GM18498 (cell line): ENCODE measurements around the gene NOVA2.

Experiments used
- ATAC-seq: cut with Tn5 transposase; IDR thresholded peaks from one replicate; pipeline ENCODE4 v1.9.1; 2021; ENCODE audit warnings: mild to moderate bottlenecking, moderate library complexity; ENCODE audit not compliant: unreplicated experiment

The NOVA2 gene, protein sequence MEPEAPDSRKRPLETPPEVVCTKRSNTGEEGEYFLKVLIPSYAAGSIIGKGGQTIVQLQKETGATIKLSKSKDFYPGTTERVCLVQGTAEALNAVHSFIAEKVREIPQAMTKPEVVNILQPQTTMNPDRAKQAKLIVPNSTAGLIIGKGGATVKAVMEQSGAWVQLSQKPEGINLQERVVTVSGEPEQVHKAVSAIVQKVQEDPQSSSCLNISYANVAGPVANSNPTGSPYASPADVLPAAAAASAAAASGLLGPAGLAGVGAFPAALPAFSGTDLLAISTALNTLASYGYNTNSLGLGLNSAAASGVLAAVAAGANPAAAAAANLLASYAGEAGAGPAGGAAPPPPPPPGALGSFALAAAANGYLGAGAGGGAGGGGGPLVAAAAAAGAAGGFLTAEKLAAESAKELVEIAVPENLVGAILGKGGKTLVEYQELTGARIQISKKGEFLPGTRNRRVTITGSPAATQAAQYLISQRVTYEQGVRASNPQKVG

DNA sequence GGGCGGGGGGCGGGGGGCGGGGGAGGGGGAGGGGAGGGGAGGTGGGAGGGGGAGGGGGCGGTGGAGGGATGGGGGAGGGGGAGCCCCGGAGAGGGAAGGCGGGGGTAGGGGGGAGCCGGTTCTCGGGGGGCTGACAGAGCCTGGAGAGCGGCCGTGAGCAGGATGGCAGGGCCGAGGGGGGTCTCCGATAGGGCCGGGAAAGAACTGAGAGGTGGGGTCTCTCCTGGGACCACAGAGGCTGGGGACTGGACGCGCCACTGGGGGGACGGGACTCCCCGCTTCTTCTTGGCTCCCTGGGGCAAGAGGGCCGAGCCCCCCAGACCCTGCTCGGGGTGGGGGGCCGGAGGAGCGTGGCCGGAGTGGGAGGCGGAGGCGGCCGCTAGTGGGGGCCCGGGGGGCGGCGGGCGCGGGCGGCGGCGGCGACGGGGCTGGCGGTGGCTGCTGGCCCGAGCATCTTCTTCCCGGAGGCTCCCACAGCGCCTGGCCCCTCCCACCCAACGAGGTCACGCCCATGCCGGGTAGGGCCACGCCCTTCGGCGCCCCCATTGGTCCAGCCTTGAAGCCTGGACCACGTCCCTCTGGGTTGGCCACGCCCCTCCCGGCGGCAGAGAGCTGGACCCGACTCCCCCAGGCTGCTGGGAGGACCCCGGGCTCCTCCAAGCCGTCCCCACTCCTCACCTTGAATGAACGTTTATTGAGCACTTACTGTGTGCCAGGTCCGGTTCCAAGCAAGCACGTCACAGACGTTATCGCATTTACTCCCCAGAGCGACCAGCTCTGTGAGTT lies at the start of gene NOVA2:
Gene NOVA2 (minus strand): TSS at position 313 of the 786 bp plus-strand sequence. CDS start 514 bp downstream, outside the sequence.
- ATAC-seq, result no peak

DNA sequence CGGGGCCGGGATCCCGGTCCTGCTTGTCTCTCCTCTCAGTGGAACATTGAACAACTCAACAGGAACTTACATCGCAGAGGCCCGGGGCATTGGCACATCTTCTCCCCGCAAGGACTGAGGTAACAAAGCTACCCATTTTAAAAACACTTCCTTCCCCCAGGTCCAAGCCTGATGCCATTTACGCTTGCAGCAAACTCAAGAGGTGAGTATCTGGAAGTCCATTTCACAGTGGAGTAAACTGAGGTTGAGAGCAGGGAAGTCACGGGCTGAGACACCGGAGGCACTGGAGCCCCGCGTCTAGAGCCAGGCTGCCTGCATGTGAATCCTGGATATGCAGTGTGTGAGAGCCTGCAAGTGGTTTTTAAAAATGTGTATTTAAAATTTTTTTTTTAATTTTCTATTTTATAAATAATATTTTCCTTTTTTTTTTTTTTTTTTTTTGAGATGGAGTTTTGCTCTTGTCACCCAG lies 49.7 kb upstream of the NOVA2 start:
- ATAC-seq, result no peak

DNA sequence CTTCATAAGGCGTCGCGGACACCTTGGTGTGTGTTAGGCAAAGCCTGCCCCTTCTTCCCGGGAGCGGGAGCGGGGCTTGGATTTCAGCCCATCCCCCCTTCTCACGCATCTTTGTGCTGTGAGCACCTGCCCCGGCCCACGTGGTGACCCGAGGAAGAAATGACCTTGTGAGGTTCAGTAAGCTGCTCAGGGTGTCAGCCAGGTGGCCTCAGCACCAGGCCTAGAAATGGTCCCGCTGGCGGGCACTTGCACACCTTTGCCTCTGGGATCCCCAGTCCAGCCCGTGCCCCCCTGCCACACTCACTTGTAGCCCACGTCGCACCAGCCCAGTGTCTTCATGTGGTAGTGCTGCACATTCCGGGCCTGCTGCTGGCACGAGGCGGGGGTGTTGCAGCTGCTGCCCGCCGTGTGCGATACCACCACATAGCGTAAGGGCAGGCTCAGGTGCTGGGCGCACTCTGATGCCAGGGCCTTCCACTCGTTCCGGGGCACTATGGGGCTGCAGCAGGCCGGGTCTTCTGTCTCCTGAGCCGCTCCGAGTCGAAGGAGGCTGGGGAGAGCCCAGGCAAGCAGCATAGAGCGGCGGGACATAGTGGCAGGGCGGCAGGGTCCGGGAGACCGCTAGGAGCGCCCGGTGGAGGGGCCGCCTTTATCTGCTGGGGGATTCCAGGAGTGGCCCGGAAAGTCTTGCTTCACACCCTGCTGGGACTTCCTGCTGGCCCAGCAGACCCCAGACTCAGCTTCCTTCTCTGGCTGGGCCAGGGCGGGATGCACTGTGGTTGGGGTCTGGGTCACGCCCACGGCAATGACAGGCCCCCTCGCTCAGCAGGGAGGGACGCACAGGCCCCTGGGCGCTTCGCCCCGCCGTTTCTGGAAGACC lies 49.0 kb upstream of the NOVA2 start, which contains the start of gene PGLYRP1:
Gene PGLYRP1 (minus strand): TSS at position 623 of the 880 bp plus-strand sequence. CDS start 32 bp downstream, at position 591.
- no peak for ATAC-seq

DNA sequence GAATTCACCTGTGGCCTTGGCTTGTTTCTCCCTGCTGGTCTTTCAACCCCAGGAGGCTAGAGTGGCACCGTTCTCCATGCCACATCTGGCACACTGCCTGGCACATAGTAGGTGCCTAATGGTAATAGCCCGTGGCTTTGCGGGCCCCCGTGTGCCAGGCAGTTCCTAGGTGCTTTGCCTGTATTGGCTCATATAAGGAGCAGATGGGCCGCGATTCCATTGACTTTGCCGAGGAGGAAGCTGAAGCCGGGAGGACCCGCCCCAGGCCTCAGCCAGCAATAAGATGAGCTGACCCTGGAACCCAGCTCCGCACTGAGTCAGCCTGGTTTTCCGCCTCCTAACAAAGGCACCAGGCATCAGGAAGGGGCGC lies 48.4 kb upstream of the NOVA2 start:
- ATAC-seq, result no peak

DNA sequence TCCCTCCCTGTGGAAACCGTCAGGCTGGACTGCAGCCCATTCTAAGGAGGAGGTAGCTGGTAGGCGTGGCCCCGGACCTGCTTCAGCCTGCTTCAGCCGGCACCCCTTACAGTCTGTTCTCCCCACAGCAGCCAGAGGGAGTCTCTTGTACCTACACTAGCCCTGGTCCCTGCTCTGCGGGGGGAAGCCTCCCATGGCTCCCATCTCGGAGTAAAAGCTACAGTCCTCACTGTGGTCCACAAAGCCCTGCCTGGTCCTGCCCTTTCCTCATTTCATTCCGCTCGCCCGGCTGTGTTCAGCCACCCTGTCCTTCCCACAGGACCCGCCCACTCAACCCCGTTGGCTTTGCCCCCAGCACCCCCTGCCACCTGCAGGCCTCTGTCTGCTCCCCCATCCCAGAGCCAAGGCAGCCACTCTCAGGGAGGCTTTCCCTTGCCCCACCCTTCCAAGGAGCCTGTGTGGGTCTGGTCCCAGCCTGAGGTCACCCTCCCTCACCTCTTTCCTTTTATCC lies 47.9 kb upstream of the NOVA2 start:
- ATAC-seq, result no peak

DNA sequence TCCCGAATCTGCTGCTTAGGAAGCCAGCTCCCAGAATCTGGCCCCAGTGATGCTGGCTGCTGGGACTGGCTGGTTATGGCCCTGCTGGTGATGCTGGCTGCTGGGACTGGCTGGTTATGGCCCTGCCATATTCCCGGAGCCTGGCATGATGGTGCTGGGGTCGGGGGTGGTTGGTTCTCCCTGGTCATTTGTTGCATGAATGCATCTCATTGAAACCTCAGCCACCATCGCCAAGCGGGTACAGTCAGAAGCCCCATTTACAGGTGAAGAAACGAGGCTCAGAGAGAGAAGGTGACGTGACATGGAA lies 47.1 kb upstream of the NOVA2 start:
- no peak for ATAC-seq

DNA sequence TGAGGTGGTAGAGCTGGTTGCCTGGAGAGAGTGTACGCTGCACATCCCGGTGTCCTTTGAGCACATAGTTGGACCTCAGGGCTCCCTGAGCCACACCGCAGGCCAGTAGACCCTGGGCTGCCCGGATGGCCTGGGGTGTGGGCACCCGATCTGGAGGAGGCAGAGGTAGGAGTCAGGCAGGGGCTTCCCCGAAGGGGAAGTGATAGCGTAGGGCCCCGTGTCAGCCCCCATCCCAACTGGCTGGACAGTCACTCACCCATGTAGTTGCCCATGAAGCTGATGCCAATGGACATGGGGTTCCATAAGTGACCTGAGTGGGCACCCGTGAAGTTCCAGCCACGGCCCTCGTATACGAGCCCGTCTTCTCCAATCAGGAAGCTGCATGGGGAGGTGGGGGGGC lies 45.6 kb upstream of the NOVA2 start:
- no peak for ATAC-seq

DNA sequence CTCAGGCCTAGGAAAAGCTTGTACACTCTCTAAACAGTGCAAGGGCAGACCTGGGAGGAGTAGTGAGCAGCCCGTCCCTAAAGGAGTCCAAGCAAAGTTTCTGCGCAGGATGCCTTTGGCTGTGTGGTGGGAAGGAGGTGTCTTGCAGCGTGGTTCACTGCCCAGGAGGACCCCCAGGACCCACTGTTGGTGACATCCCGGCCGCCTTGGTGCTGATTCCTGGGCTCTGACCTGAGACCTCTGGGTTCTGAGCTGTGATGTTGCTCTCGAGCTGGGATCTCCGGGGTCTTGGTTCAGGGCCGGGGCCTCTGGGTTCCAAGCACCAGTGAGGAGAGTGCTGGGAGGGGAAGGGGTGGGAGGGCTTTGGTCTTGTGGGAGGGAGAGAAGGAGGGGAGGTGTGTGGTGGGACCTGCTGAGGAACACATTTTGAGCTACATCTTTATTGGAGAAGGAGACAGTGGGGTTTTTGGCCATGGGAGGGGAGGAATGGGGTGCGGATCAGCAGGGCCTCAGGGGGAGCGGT lies 45.1 kb upstream of the NOVA2 start:
- ATAC-seq, result no peak

DNA sequence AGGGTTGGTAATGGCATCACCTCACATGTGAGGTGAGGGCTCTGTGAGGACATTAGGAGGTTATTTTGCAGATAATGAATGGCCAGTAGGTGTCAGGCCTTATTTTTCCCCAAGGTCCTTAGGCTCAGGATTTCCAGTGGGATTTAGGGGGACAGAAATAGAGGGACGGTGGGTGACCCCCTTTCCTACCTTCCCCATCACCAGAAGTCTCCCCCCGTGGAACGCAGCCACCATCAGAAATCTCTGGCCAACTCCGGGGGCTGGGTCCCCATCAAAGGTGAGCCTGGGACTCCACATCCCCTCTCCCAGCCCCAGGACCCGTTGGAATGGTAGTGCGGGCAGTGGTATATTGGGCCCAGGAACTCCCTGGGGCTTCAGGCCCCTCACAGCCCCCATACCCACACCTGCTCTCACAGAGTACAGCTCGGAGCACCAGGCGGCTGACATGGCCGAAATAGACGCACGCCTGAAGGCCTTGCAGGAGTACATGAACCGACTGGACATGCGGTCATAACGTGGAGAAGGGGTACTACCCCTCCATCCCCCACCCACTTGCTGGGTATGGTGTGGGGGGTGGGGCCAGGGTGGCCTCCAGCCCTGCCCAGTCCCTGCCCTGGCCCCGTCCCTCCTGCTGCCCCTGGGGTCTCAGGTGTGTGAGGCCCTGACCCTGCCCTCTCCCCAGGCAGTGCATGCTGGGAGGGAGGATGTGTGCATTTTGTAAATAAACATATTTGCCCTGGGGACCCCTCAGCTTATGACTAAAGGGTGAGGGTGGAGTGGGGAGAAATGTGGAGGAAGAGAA lies 44.4 kb upstream of the NOVA2 start:
- ATAC-seq, result no peak

DNA sequence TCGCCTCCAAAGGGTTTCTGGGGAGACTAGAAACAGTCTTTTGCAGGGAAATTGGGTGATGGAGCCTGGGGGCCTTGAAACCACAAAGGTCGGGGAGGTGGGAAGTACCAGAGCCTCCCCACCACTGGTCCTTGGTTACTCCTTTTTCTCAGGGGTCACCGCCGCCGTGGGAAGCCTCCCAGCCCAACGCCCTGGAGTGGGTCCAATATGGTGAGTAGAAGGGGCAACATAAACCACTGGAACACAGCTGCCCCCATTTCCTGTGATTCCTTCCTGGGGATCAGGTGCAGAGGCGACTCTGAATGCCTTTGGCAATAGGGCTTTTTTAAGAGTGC lies 43.4 kb upstream of the NOVA2 start:
- ATAC-seq, result no peak

DNA sequence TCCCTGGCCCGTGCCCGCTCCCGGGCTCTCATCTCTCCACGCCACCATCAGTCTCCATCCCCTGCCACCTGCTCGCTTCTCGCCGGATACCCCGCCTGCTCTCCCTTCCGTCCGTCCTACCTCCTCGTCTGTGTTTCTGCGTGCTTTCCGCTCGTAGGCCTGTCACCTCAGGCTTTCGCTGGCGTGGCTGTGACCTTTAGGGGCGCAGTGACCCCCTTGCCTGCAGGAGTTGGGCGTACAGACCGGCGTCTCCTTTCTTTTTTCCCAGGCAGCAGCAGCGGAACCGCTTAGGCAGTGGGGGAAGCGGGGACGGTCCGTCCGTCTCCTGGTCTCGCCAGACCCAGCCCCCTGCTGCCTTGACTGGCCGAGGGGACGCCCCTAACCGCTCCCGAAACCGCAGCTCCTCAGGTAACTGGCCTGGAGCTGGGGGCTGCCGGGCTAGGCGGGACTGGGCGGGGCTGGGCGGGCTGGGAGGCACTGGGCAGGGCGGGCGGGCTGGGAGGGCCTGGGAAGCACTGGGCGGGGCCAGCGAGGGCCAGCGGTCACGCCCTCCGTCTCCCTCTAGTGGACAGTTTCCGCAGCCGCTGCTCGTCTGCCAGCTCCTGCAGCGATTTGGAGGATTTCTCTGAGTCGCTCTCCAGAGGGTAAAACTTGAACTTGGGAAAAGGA lies 42.9 kb upstream of the NOVA2 start:
- peak; percentile 65 for ATAC-seq

DNA sequence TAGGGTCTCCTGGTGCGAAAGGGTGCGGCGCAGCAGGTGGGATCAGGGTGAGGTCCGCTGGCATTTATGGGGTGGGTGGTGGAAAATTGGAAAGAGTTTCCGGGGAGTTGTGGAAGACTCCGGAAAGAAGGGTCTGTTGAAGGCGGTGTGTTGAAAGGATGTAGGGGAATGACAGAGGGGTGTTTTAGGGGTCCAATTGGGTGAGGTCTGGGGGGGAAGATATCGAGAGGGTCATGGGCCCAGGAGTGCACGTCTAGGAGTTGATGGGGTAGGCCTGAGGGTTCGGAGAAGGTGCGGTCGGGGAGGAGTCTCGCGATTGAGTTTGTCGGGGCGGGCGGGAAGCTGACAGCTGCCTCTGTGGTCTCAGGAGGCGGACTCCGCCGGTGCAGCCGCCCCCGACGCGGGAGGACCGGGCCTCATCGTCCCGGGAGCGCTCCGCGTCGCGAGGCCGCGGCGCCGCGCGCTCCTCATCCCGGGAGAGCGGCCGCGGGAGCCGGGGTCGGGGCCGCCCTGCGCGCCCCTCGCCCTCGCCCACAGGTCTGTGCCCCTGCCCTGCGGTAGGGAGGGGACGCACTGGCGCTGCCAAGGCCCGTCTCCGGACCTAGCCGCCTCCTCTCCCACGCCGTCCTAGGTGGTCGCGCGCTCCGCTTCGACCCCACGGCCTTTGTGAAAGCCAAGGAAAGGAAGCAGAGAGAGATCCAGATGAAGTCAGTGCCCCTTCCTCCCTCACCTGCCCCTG lies 42.2 kb upstream of the NOVA2 start:
- peak; percentile 16 for ATAC-seq

DNA sequence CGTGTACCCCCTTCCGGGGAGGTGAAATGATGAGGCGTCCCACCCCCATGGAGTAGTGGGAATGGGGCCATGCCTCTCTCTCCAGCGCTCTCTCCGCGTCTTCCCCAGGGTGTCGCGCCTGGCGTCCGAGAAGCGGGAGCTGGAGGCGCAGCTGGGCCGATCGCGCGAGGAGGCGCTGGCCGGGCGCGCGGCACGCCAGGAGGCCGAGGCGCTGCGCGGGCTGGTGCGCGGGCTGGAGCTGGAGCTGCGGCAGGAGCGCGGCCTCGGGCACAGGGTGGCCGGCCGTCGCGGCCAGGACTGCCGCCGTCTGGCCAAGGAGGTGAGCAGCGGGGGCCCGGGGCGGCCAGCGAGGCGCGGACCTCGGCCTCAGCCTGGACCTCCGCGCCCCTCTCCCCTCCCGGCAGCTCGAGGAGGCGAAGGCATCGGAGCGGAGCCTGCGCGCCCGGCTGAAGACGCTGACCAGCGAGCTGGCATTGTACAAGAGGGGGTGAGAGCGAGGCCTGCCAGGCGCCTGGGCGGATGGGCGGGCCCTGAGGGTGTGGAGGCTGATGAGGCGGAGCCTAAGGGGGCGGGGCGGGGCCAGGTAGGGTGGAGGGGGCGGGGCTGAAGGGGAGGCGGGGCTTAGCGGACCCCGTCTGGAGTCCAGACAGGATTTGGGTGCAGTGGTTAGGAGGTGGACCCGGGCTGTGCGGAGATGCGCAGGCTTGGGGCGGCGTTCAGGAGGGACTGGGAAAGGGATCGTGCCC lies 41.4 kb upstream of the NOVA2 start:
- no peak for ATAC-seq

DNA sequence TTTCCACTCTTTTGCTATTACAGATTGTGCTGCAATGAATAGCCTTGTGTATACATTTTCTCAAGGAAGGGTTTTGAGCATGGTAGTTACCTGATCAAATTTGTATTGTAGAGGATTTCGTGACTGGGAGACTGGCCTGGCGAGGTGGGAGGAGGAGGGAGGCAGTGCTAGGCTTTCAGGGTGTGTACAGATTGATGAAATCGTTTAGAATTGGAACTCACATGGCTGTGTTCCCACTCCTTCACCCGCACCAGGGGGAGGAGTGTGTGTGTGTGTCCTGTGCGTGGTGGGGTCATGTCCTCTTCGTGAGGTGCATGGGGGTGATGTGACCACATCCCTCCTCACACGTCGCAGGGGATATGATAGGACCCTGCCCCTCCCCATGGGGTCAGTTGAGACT lies 40.9 kb upstream of the NOVA2 start:
- no peak for ATAC-seq

DNA sequence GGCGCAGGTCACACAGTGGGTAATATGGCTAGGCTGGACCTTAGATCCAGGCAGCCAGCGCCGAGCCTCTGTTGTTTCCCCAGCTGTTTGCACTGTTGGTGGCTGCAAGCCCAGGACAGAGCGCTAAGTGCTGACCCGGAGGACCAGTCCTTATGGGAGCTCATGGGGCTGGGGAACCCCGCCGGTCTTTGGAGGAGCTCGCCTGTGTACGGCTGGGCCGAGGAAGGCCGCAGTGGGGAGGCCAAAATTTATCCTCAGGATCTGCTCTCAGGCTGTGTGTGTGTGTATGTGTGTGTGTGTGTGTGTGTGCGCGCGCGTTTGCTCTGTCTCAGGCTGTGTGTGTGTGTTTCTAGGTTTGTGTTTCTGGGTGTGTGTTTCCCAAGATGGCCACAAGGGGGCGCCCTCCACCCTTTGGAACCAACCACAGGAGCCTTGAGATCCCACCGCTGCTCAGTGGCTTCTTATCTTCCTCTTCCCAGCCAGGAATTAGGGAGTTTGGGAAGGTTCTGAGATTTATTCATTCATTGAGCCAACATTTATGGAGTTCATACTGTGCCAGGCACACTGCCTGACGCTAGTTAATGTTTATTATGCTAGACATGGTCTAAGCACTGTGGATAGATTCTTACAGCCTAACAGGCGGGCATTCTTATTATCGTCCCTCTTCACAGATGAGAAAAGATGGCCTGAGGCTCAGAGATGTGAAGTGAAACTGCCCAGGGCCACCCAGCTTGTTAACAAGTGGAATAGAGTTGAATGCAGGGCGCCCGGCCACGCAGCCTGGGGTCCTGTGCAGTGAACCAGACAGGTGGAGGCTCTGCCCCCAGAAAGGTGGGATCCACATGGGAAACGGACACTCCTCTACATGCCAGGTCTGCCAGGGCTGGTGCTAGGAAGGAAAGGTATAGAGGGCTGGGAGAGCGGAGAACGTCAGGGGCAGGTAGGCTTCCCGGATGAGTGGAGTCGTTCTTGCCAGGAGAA lies 36.2 kb upstream of the NOVA2 start:
- no peak for ATAC-seq

DNA sequence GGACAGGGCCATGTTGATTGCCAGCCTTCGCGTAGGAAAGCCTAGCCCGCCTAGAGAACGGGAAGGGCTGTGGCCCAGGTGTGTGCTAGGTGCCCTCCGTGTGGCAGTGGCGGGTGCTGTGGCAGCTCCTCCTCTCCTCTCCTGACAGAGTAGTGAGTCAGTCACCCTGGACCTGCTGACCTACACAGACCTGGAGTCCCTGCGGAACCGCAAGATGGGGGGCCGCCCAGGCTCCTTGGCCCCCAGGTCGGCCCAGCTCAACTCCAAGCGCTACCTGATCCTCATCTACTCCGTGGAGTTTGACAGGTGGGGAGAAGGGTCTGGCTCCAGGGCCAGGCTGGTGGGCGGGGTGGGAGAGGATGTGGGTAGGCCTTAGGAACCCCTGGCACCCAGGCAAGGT lies 32.7 kb upstream of the NOVA2 start:
- ATAC-seq, result no peak
